Endothelial cell of umbilical vein (primary cell): ENCODE results near the gene ZBTB25. TPM values are rescaled to one million over a fixed set of nuclear protein-coding genes. Genes with fewer than 3 reads are reported as not detected.

Source experiments
- BruUV-seq: library from RNA; stranded (reverse); fragments of 400-500 nt; replicated peaks from 2 replicates; lab custom pipeline; 2021; lab: Mats Ljungman, UMichigan
- CTCF ChIA-PET: fragments of 300-600, 350-600 bp; sonication (Branson Sonifier 250); formaldehyde crosslinking; loops from one replicate; lab custom pipeline; 2021; ENCODE audit warnings: antibody characterized with exemption, inconsistent platforms; lab: Charles Lee
- POLR2A ChIA-PET: fragments of 300-600, 350-600 bp; sonication (Branson Sonifier 250); formaldehyde crosslinking; loops from one replicate; lab custom pipeline; 2021; ENCODE audit warnings: antibody characterized with exemption, inconsistent platforms; lab: Charles Lee
- DNase-seq: peaks from one replicate; pipeline ENCODE4 v3.0.0-alpha.2; 2011; ENCODE audit warnings: low read depth, low spot score
- FAIRE-seq: peaks from 2 replicates; lab custom pipeline; 2011; peaks lifted over from hg19 to GRCh38; lab: Jason Lieb, UNC
- H2AFZ ChIP-seq: 2 replicates; pipeline ENCODE4 v1.6.0; 2012; ENCODE audit warnings: low read depth, low read length, control low read depth, inconsistent platforms
- H3K27ac ChIP-seq: 2 replicates; pipeline ENCODE4 v1.5.1; 2011; ENCODE audit warnings: low read depth, mild to moderate bottlenecking, control low read depth, low read length, moderate library complexity; ENCODE audit not compliant: insufficient read depth
- H3K27me3 ChIP-seq, 2 experiments: 2 replicates each; pipeline versions ENCODE4 v1.6.0 to v1.6.1; 2011; ENCODE audit warnings: low read length in 2 of 2, mixed read lengths in 1 of 2; ENCODE audit not compliant: control insufficient read depth in 2 of 2, insufficient read depth in 2 of 2
- H3K36me3 ChIP-seq, 2 experiments: 2 replicates in 1 of 2; 3 replicates in 1 of 2; pipeline ENCODE4 v1.5.1; 2011; ENCODE audit warnings: low read length in 2 of 2, mild to moderate bottlenecking in 1 of 2, moderate library complexity in 1 of 2; ENCODE audit not compliant: control insufficient read depth in 2 of 2, insufficient read depth in 2 of 2; ENCODE audit errors: extremely low read depth in 1 of 2
- H3K4me1 ChIP-seq: 3 replicates; pipeline ENCODE4 v1.5.1; 2011; ENCODE audit warnings: mild to moderate bottlenecking, low read length; ENCODE audit not compliant: control insufficient read depth, insufficient read depth; ENCODE audit errors: extremely low read depth
- H3K4me2 ChIP-seq: 2 replicates; pipeline ENCODE4 v1.6.1; 2011; ENCODE audit warnings: low read length, control low read depth, mixed read lengths; ENCODE audit not compliant: insufficient read depth
- H3K4me3 ChIP-seq, 3 experiments: fragments of 200-600 bp in 1 of 3; sonication (generic), shearing (Covaris generic) in 1 of 3; replicated peaks in 1 of 3; 2 replicates each; pipeline ENCODE4 v1.5.1; 2011 to 2016; ENCODE audit warnings: control low read depth in 3 of 3, low read length in 3 of 3, mild to moderate bottlenecking in 2 of 3, inconsistent platforms in 1 of 3, low read depth in 1 of 3, moderate library complexity in 1 of 3; ENCODE audit not compliant: insufficient read depth in 1 of 3
- H3K79me2 ChIP-seq: 2 replicates; pipeline ENCODE4 v1.6.0; 2012; ENCODE audit warnings: low read length, inconsistent platforms; ENCODE audit not compliant: control insufficient read depth, insufficient read depth
- H3K9ac ChIP-seq: replicated peaks from 2 replicates; pipeline ENCODE3; 2011; ENCODE audit warnings: low read length, control low read depth; ENCODE audit not compliant: insufficient read depth; ENCODE audit errors: extremely low read depth
- H3K9me1 ChIP-seq: replicated peaks from 3 replicates; pipeline ENCODE4 v1.6.0; 2011; ENCODE audit warnings: mild to moderate bottlenecking, low read length; ENCODE audit not compliant: control insufficient read depth, insufficient read depth; ENCODE audit errors: extremely low read depth
- H3K9me3 ChIP-seq: replicated peaks from 2 replicates; pipeline ENCODE4 v1.5.1; 2012; ENCODE audit warnings: low read length, inconsistent platforms; ENCODE audit not compliant: control insufficient read depth, insufficient read depth
- H4K20me1 ChIP-seq: replicated peaks from 2 replicates; pipeline ENCODE3; 2011; ENCODE audit warnings: mild to moderate bottlenecking, low read length; ENCODE audit not compliant: control insufficient read depth, insufficient read depth; ENCODE audit errors: extremely low read depth
- EZH2 ChIP-seq: IDR thresholded peaks from 2 replicates; pipeline ENCODE4 v1.6.1; 2012; ENCODE audit warnings: borderline replicate concordance, low read depth, mild to moderate bottlenecking, moderate library complexity, low read length, inconsistent platforms; ENCODE audit not compliant: severe bottlenecking
- FOS ChIP-seq: IDR thresholded peaks from 2 replicates; pipeline ENCODE4 v1.6.1; 2011; ENCODE audit warnings: mild to moderate bottlenecking, low read length, moderate library complexity, borderline replicate concordance; ENCODE audit not compliant: insufficient read depth
- GATA2 ChIP-seq: IDR thresholded peaks from 2 replicates; pipeline ENCODE4 v1.7.0; 2011; ENCODE audit warnings: low read depth, mild to moderate bottlenecking, moderate library complexity, mixed read lengths, low read length; ENCODE audit not compliant: insufficient read length, insufficient read depth
- JUN ChIP-seq: IDR thresholded peaks from 2 replicates; pipeline ENCODE4 v1.6.1; 2011; ENCODE audit warnings: borderline replicate concordance, low read depth; ENCODE audit not compliant: insufficient read length, insufficient read depth
- MYC ChIP-seq: IDR thresholded peaks from one replicate; pipeline ENCODE4 v1.6.1; 2011; ENCODE audit warnings: mild to moderate bottlenecking, low read depth, low read length
- POLR2A ChIP-seq: IDR thresholded peaks from 2 replicates; pipeline ENCODE4 v1.6.1; 2012; ENCODE audit warnings: low read depth, mild to moderate bottlenecking, control low read depth, low read length
- POLR2AphosphoS5 ChIP-seq: IDR thresholded peaks from 2 replicates; pipeline ENCODE4 v1.6.1; 2012; ENCODE audit warnings: low read depth, mild to moderate bottlenecking, control low read depth, low read length, moderate library complexity; ENCODE audit not compliant: insufficient read depth
- dilution Hi-C: fragments of 300-500 bp; cut with MboI; formaldehyde crosslinking; loops from one replicate; pipeline ENCODE4 v1.15.0; 2019; ENCODE audit warnings: low sequenced_read_pairs; ENCODE audit not compliant: extremely low pct_ligation_motif_present
- intact Hi-C: fragments of 100-400 bp; cut with micrococcal nuclease; formaldehyde crosslinking; loops from one replicate; pipeline ENCODE4 v1.10.0; 2022
- polyA plus RNA-seq, 4 experiments: library from polyadenylated mRNA; depleted of rRNA in 3 of 4; stranded (reverse) in 3 of 4; unstranded in 1 of 4; fragments of >200 nt; gene quantifications; 2 replicates each; pipeline versions ENCODE4 v1.2.1 to v1.2.3, GENCODE V29; 2011 to 2012; ENCODE audit warnings: missing spikeins in 1 of 4
- total RNA-seq: library from RNA; stranded (reverse); gene quantifications from 2 replicates; pipeline ENCODE4 v1.2.3, GENCODE V29; 2021
- TF ChIP-seq, protein P1 (sequence below): IDR thresholded peaks from 2 replicates; pipeline ENCODE4 v1.6.1; 2011; ENCODE audit not compliant: insufficient read depth, insufficient read length
- TF ChIP-seq, protein P2 (sequence below), 2 donors: IDR thresholded peaks; 1 replicate in 1 of 2; 2 replicates in 1 of 2; pipeline ENCODE4 v1.5.1; 2011; ENCODE audit warnings: low read length in 2 of 2, mild to moderate bottlenecking in 2 of 2, moderate library complexity in 2 of 2, control low read depth in 1 of 2, inconsistent platforms in 1 of 2, low read depth in 1 of 2; ENCODE audit not compliant: insufficient read depth in 1 of 2; ENCODE audit errors: extremely low read depth in 1 of 2

The ZBTB25 gene
- total and polyA plus RNA-seq, 2 donors (not counting 3 experiments of a cell fraction or from before 2014, with no cell fraction given) = 3.2 to 7.7 TPM

DNA sequence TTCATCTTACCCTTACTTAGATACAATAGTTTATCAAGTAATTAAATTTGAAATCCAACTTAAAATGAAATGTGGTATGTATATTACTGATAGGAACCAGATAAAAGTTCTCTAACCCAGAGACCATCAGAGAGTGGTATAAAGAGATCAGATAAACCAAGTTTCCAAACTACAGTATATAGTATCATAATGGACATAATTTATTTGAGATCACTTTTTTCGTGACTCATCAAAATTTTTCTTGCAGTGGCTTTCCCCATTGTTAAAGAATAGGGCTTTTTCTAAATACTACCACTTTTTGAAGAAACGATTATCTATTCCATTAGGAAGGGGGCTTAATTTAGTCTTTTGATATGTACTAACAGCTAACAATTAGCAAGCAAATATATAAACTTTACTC, 21.7 kb upstream of the ZBTB25 start:
- no peaks in the 10 kb centered on the region for H3K27me3 ChIP-seq
- H3K36me3 ChIP-seq = peaks cover 2 to 12% of the 10 kb centered on the region in 2 experiments
- intact Hi-C loops = no loop called here
- FAIRE-seq (no peak), DNase-seq (no peak)
- H3K4me2 ChIP-seq = no peak overlapping the region
- no peak overlapping the region for H3K4me3 ChIP-seq
- no peaks in the 10 kb centered on the region for H3K9me1 ChIP-seq
- POLR2A ChIA-PET = no interaction called here
- H3K9me3 ChIP-seq = no peaks in the 10 kb centered on the region
- H2AFZ ChIP-seq = no peak overlapping the region
- H3K27ac ChIP-seq = no peak overlapping the region
- H3K4me1 ChIP-seq = peaks cover 28% of the 10 kb centered on the region
- H4K20me1 ChIP-seq = peaks cover 6% of the 10 kb centered on the region
- H3K79me2 ChIP-seq = peaks cover 20% of the 10 kb centered on the region
- H3K9ac ChIP-seq = no peak overlapping the region
- dilution Hi-C loops = no loop called here
- no peak for TF ChIP-seq JUN
- TF ChIP-seq POLR2A = no peak
- TF ChIP-seq, protein P1, sequence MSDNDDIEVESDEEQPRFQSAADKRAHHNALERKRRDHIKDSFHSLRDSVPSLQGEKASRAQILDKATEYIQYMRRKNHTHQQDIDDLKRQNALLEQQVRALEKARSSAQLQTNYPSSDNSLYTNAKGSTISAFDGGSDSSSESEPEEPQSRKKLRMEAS = no peak
- no peak for TF ChIP-seq POLR2AphosphoS5
- TF ChIP-seq FOS = no peak
- TF ChIP-seq MYC = no peak
- TF ChIP-seq GATA2 = no peak
- TF ChIP-seq, protein P2, sequence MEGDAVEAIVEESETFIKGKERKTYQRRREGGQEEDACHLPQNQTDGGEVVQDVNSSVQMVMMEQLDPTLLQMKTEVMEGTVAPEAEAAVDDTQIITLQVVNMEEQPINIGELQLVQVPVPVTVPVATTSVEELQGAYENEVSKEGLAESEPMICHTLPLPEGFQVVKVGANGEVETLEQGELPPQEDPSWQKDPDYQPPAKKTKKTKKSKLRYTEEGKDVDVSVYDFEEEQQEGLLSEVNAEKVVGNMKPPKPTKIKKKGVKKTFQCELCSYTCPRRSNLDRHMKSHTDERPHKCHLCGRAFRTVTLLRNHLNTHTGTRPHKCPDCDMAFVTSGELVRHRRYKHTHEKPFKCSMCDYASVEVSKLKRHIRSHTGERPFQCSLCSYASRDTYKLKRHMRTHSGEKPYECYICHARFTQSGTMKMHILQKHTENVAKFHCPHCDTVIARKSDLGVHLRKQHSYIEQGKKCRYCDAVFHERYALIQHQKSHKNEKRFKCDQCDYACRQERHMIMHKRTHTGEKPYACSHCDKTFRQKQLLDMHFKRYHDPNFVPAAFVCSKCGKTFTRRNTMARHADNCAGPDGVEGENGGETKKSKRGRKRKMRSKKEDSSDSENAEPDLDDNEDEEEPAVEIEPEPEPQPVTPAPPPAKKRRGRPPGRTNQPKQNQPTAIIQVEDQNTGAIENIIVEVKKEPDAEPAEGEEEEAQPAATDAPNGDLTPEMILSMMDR (IDR thresholded peaks at IDR 0.05; ENCODE audit: extremely low read depth in 1 of 2, insufficient read depth in 1 of 2, low read depth in 1 of 2, low read length in 2 of 2) = no peak
- TF ChIP-seq EZH2 = no peak
- BruUV-seq = no TSS peak
- CTCF ChIA-PET = interaction anchor here (4.2 kb wide), 1 partner anchor 15 kb away, joined by 21 read pairs; no protein-coding TSS in a partner anchor
